HepG2 (cell line): ENCODE results near the gene ANKRD11. TPM values are rescaled to one million over a fixed set of nuclear protein-coding genes. Genes with fewer than 3 reads are reported as not detected.

Experiments used
- AGO1 ChIP-seq: fragments of 200-400 bp; formaldehyde crosslinking; IDR thresholded peaks from 2 replicates; pipeline ENCODE4 v1.6.1; 2017; ENCODE audit warnings: mild to moderate bottlenecking, low read depth, low read length, moderate library complexity; ENCODE audit not compliant: poor library complexity, severe bottlenecking
- AHDC1 ChIP-seq: sonication (generic); formaldehyde crosslinking; IDR thresholded peaks from 2 replicates; pipeline ENCODE4 v1.5.1; 2020; ENCODE audit warnings: mild to moderate bottlenecking, missing genetic modification reagents, borderline replicate concordance
- AKAP8 ChIP-seq: sonication (generic); formaldehyde crosslinking; IDR thresholded peaks from 2 replicates; pipeline ENCODE4 v1.5.1; 2020; ENCODE audit warnings: mild to moderate bottlenecking, missing genetic modification reagents
- ATF3 ChIP-seq: sonication (generic); formaldehyde crosslinking; IDR thresholded peaks from 2 replicates; pipeline ENCODE4 v1.4.0; 2020; ENCODE audit warnings: missing genetic modification reagents
- BCL3 ChIP-seq: sonication (generic); formaldehyde crosslinking; IDR thresholded peaks from 2 replicates; pipeline ENCODE4 v1.5.1; 2020; ENCODE audit warnings: mild to moderate bottlenecking, missing genetic modification reagents, moderate library complexity
- CREB3 ChIP-seq: sonication (generic); formaldehyde crosslinking; IDR thresholded peaks from 2 replicates; pipeline ENCODE4 v1.5.0; 2020; ENCODE audit warnings: missing genetic modification reagents
- DDIT3 ChIP-seq: sonication (generic); formaldehyde crosslinking; IDR thresholded peaks from 2 replicates; pipeline ENCODE4 v1.4.0; 2020; ENCODE audit warnings: mild to moderate bottlenecking, missing genetic modification reagents
- DR1 ChIP-seq: sonication (generic); formaldehyde crosslinking; IDR thresholded peaks from 2 replicates; pipeline ENCODE4 v1.8.0; 2021; ENCODE audit warnings: mild to moderate bottlenecking, missing genetic modification reagents, inconsistent platforms
- FIP1L1 ChIP-seq: fragments of 200-400 bp; formaldehyde crosslinking; IDR thresholded peaks from 2 replicates; pipeline ENCODE4 v1.6.1; 2018; ENCODE audit warnings: low read depth, mild to moderate bottlenecking, low read length, moderate library complexity, borderline replicate concordance; ENCODE audit not compliant: insufficient read depth
- FOXO1 ChIP-seq: sonication (generic); formaldehyde crosslinking; IDR thresholded peaks from 2 replicates; pipeline ENCODE4 v1.4.0; 2020; ENCODE audit warnings: missing genetic modification reagents
- GFI1 ChIP-seq: sonication (generic); formaldehyde crosslinking; IDR thresholded peaks from 2 replicates; pipeline ENCODE4 v1.5.0; 2020; ENCODE audit warnings: missing genetic modification reagents, mild to moderate bottlenecking, borderline replicate concordance
- GPN1 ChIP-seq: sonication (generic); formaldehyde crosslinking; IDR thresholded peaks from 2 replicates; pipeline ENCODE4 v1.5.1; 2020; ENCODE audit warnings: missing genetic modification reagents, borderline replicate concordance
- HHEX ChIP-seq: IDR thresholded peaks from 2 replicates; pipeline ENCODE4 v1.6.1; 2016; ENCODE audit warnings: control low read depth
- KMT2B ChIP-seq: IDR thresholded peaks from 2 replicates; pipeline ENCODE4 v1.6.1; 2016; ENCODE audit warnings: missing genetic modification reagents, missing compliant biosample characterization
- MEIS2 ChIP-seq: sonication (generic); formaldehyde crosslinking; IDR thresholded peaks from 2 replicates; pipeline ENCODE4 v1.9.0; 2021; ENCODE audit warnings: mild to moderate bottlenecking, missing genetic modification reagents
- TAF1 ChIP-seq: sonication (generic); formaldehyde crosslinking; IDR thresholded peaks from 2 replicates; pipeline ENCODE4 v1.4.0; 2020; ENCODE audit warnings: missing genetic modification reagents
- TBX3 ChIP-seq: fragments of 450-650 bp; IDR thresholded peaks from 2 replicates; pipeline ENCODE4 v1.6.1; 2017; ENCODE audit warnings: antibody characterized with exemption, mild to moderate bottlenecking, inconsistent platforms, borderline replicate concordance
- ZNF256 ChIP-seq: sonication (generic); formaldehyde crosslinking; conservative IDR thresholded peaks from 2 replicates; pipeline ENCODE4 v1.4.0; 2020; ENCODE audit warnings: missing genetic modification reagents
- ZNF343 ChIP-seq: sonication (generic); formaldehyde crosslinking; IDR thresholded peaks from 2 replicates; pipeline ENCODE4 v1.4.0; 2020; ENCODE audit warnings: mild to moderate bottlenecking, missing genetic modification reagents
- ZNF530 ChIP-seq: sonication (generic); formaldehyde crosslinking; IDR thresholded peaks from 2 replicates; pipeline ENCODE4 v1.5.0; 2020; ENCODE audit warnings: low read depth, mild to moderate bottlenecking, missing genetic modification reagents
- ZNF713 ChIP-seq: sonication (generic); formaldehyde crosslinking; IDR thresholded peaks from 2 replicates; pipeline ENCODE4 v1.4.0; 2020; ENCODE audit warnings: mild to moderate bottlenecking, missing genetic modification reagents
- polyA plus RNA-seq, 8 experiments: library from polyadenylated mRNA; depleted of rRNA in 3 of 8; stranded (reverse) in 7 of 8; unstranded in 1 of 8; fragments of >200 nt; fragmentation: Illumina TruSeq in 4 of 8; extraction: Trizol in 4 of 8; gene quantifications; 2 replicates each; pipeline versions ENCODE4 v1.2.1 to v1.2.3, GENCODE V29; 2011 to 2016; ENCODE audit warnings: low read depth in 4 of 8, missing spikeins in 1 of 8, mixed read lengths in 1 of 8; ENCODE audit not compliant: insufficient read depth in 1 of 8
- total RNA-seq, 5 experiments: library from RNA; depleted of rRNA; stranded (reverse); fragments of >200 nt; fragmentation: Illumina TruSeq; extraction: Trizol; gene quantifications; 2 replicates each; pipeline ENCODE4 v1.2.3, GENCODE V29; 2016; ENCODE audit warnings: low read depth in 1 of 5

ANKRD11 gene
- total and polyA plus RNA-seq, 2 of the 13 experiments (the other 11 are each of a cell fraction or from before 2014, with no cell fraction given): 21.4 to 38.4 TPM

- TF ChIP-seq ZNF256 (CRISPR knock-in tag) (peak; percentile 67; the same call in 1 of the 2 replicates), ZNF713 (no peak), AHDC1 (CRISPR knock-in tag) (no peak), GFI1 (CRISPR knock-in tag) (peak; percentile 65; the same call in 1 of the 2 replicates), AKAP8 (CRISPR knock-in tag) (no peak), GPN1 (0 out of 2 replicates have a peak, but pooled peaks have one; percentile 28), DDIT3 (CRISPR knock-in tag) (no peak; the same call in 1 of the 2 replicates), TAF1 (CRISPR knock-in tag) (peak; percentile 82), ZNF343 (CRISPR knock-in tag) (peak; percentile 91), KMT2B (CRISPR knock-in tag) (peak; percentile 60; the same call in 1 of the 2 replicates), TBX3 (no peak), ZNF530 (CRISPR knock-in tag) (0 out of 2 replicates have a peak, but pooled peaks have one; percentile 59), FIP1L1 (no peak), AGO1 (no peak), MEIS2 (CRISPR knock-in tag) (peak; percentile 58; the same call in 1 of the 2 replicates), HHEX (CRISPR knock-in tag) (no peak), ATF3 (0 out of 2 replicates have a peak, but pooled peaks have one; percentile 45), DR1 (CRISPR knock-in tag) (peak; percentile 37; the same call in 1 of the 2 replicates), FOXO1 (CRISPR knock-in tag) (peak; percentile 2; the same call in 1 of the 2 replicates), BCL3 (peak; percentile 84), CREB3 (CRISPR knock-in tag) (peak; percentile 90; the same call in 1 of the 2 replicates)
Measured at GRCh38 chr16:89507834-89508590, 17.7 kb upstream of the ANKRD11 start, which contains the start of gene SPG7 (continued).
